Hematopoietic multipotent progenitor cell (in vitro differentiated cells): ENCODE data around the gene TEX35. TPM values are rescaled to one million over a fixed set of nuclear protein-coding genes. Genes with fewer than 3 reads are reported as not detected.
"Not testable (repeated sequence)": the region's sequence is repeated elsewhere in the genome, so short reads cannot be mapped to it uniquely, and the experiment has no call there.

ENCODE experiments used
- DNase-seq, 3 donors: peaks; one replicate each; pipeline ENCODE4 v3.0.0-alpha.2; 2011 to 2015; ENCODE audit warnings: low read depth in 2 of 3, low spot score in 2 of 3
- total RNA-seq: library from RNA; depleted of rRNA; stranded (reverse); fragments of >200 nt; gene quantifications from one replicate; pipeline ENCODE4 v1.2.3, GENCODE V29; 2012

TEX35 gene
- total RNA-seq, 1 donor, result not detected

DNA sequence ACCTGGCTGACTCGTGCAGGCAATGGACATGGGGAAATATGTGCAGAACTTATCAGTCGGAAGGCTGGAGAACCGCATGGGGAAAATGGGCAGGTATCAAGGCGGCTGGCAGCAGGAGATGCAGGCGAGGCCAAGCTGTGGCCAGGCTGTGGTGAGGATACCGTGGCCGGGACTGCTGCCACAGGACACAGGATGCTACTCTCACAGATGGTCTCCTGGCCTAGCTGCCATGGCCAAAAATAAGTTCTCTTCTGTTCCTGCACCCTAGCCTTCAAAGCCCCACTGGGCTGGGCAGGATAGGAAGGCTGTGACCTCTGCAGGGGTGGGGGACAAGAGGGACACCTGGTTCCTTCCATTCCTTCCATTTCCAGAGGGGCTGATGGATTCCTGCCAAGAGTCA lies 26.4 kb downstream of the TEX35 start:
- no peak for DNase-seq

GRCh38 chr1:178540204-178540603 lies 27.3 kb downstream of the TEX35 start:
- DNase-seq, result no peak

DNA sequence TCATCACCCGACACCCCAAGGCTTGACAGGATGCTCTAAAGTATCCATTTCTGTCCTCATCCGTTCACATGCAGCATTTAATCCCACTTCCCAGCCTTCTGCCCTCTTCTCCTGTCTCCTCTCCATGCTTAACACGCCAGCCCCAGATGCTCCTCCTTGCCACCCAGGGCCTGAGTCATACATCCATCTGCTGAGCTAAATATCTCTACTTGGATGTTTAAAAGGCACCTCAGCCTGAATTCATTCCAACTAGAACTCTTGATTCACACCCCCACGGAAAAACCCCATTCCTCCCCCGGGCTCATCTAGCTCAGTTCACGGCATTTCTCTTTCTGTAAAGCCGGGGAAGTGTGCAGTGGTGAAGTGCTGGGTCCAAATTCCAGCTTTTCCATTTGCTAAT lies 27.7 kb downstream of the TEX35 start:
- DNase-seq, result no peak

DNA sequence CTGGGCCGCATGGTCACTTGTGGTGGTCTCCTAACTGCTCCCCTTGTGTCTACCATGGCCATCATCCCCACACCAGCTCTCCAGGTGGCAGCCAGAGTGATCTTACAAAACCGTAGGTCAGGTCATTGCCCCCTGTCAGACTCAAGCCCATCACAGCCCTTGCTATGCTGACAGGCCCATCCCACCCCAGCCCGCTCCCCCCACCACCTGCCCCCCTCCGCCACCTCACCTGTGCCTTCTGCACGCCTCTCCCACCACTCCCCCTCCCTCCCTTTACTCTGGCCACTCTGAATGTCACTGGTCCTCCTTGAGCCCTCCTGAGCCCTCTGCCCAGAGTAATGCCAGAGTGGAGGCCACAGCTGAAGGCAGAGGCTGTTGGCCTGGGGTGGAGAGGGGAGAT lies 28.5 kb downstream of the TEX35 start:
- no peak for DNase-seq

DNA sequence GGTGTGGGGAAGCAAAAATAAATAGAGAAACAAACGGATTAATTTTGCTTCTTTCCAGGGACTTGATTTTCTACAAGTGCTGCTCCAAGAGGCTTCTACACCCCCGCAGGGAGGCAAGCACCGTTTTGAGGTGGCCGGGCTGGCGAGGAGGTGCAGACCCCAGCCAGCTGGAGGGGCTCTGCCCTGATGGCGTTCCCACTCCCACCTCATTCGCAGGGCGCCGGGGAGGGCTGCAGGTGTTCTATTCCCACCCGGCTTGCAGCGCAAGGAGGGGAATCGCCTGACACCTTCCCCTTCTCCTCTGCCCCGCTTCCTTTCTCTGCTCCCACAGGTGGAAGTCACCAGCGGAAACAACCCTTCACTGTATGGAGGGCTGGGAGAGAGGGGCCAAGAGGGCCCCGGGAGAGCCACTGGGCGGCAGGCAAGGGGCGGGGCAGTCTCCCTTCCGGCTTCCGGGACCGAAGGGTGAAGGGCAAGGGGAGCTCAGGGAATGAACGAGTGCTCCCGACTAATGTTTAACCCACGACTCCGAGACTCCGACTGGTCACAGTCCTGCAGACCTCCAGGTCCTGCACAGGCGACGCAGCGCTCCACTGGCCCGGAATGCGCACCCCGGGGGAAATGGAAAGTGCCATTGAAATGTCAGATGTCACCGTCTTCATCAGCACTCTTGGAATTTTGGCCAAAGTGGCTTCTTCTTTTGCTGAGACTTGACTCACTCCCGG lies 29.1 kb downstream of the TEX35 start:
- DNase-seq, result peak in 2 of 3 donors; percentile 21 to 36

GRCh38 chr1:178542554-178543289 lies 29.8 kb downstream of the TEX35 start:
- DNase-seq, result peak; percentile 77 to 86 (median 79)

- peak in 2 of 3 donors; percentile 20 to 58 for DNase-seq
Observed at GRCh38 chr1:178543290-178543607, 30.3 kb downstream of the TEX35 start.

- DNase-seq, result no peak
Observed at GRCh38 chr1:178544531-178544930, 31.6 kb downstream of the TEX35 start.

GRCh38 chr1:178548108-178548507 lies 35.2 kb downstream of the TEX35 start:
- DNase-seq, result no peak

- DNase-seq, result no peak
Observed at GRCh38 chr1:178551307-178551706, 38.4 kb downstream of the TEX35 start.

GRCh38 chr1:178551940-178552339 lies 39.0 kb downstream of the TEX35 start:
- DNase-seq, result no peak

- no peak for DNase-seq
Observed at GRCh38 chr1:178552856-178553255, 39.9 kb downstream of the TEX35 start.

GRCh38 chr1:178554351-178554750 lies 41.4 kb downstream of the TEX35 start:
- not testable (repeated sequence) for DNase-seq

DNA sequence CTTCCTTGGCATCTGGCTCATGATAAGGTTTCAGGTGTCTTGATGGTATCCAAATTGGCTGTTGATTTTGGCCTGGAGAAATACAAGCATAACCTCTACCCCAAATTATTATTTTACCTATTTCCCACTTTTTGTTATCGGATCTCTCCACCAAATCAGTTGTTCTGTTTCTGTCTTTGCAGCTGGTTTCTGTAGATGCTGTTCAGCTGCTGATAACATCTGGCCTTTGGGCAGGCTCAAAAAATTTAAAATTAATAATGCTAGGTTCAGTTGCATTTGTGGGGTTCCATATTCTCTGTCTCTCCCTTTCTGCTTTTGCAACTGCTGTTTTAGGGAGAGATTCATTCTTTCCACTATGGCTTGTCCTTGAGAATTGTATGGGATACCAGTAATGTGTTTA lies 42.7 kb downstream of the TEX35 start:
- DNase-seq, result not testable (repeated sequence)

DNA sequence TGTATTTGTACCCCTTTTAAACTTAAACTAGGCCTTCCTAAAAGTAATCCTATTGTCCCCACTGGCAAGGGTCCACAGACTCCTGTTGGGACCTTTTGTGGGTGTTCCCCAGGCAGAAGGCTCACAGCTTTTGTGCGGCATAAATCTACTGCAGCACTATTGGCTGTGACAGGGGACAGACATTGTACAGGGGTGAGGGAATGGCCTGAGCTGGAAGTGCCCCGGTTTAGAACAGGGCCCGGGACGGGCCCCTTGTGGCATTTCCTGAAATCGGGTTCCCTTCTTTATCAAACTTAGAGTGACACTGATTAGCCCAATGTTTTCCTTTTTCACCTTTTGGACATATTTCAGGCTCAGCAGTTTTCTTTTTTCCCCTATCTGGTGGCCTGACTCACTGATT lies 45.9 kb downstream of the TEX35 start:
- not testable (repeated sequence) for DNase-seq

DNA sequence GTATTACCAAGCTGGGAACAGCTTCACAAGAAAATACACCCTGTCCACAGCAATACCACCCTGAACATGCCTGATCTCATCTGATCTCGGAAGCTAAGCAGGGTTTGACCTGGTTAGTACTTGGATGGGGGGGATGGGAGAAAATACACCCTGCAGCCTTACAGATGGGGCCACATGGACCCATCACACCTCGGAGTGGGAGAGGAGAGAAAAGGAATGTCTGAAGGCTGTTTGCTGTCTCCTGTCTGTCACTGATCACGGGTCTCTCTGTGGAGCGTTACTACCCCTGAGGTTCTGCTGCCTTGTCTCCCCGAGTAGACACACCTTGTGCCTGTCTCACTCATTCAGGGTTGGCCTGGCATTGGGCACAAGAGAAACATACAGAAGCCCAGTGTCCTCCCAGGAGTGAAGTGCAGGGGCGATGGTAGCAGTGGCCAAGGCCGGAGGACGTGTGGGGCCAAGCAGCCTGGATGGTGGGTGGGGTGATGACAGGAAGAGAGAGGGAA lies 48.0 kb downstream of the TEX35 start:
- DNase-seq, result no peak

DNA sequence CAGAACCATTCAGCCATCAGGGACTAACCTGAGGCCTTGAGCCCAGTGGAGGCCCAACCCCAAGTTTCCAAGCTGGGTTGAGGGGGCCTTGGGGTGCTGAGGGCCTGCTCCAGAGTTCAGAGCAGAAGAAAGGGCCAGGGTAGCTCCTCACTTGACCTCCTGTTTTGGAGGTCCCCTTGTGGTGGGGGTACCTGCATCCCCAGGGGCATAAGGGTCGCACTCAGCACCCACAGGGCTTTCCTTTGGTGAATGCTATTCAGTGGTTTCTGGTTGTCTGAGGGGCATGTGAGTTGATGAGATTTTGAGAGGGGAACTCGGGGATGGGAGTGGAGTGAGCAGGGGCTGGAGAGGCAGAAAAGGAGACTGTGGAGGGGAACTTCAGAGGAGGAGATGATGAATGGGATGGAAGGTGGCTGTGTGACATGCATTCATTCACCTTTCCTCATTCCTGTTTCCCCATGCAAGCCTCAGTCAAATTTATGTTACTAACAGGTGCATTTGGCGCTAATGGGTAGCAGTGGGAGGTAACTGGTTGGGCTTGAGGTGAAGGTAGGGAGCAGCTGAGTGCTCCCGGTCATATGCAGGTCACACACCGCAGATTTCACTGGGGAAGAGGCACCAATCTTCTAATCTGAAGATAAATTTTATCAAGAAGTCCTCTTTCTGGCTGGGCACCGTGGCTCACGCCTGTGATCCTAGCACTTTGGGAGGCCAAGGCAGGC lies 50.4 kb downstream of the TEX35 start:
- DNase-seq, result no peak

GRCh38 chr1:178564086-178564782 lies 51.3 kb downstream of the TEX35 start:
- no peak for DNase-seq

GRCh38 chr1:178564783-178565180 lies 51.9 kb downstream of the TEX35 start:
- no peak for DNase-seq

GRCh38 chr1:178565586-178565985 lies 52.7 kb downstream of the TEX35 start:
- no peak for DNase-seq

DNA sequence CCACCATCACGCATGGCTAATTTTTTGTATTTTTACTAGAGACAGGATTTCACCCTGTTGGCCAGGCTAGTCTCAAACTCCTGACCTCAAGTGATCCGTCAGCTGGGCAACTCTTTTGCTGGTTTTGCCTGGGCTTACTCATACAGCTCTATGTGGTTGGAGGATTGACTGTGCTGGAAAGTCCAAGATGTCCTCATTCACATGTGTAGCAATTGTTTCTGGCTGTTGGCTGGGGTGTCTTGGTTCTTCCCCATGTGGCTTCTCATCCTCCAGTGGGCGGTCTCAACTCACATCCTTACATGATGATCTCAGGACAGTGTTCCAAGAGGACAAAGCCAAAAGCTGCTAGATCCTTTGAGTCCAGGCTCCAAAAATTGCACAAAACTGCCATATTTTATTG lies 53.3 kb downstream of the TEX35 start:
- DNase-seq, result no peak
